ENCODE data around the gene LGALS9.
"Not testable (repeated sequence)": the region's sequence is repeated elsewhere in the genome, so short reads cannot be mapped to it uniquely, and the experiment has no call there.

GRCh38 chr17:27636005-27636520 is 5.1 kb downstream of the LGALS9 start:
- not testable (repeated sequence) for TF ChIP-seq U2AF2 (optimal IDR thresholded peaks at IDR 0.05; ENCODE audit: low read depth, low read length); TAF15 (IDR thresholded peaks at IDR 0.05; ENCODE audit: low read depth, low read length); CREB1 (IDR thresholded peaks at IDR 0.05); CREB1 (CRISPR knock-in tag; IDR thresholded peaks at IDR 0.05); CBFB (CRISPR knock-in tag; IDR thresholded peaks at IDR 0.05); E2F8 (IDR thresholded peaks at IDR 0.05; ENCODE audit: low read depth, partially characterized antibody); ZNF311 (CRISPR knock-in tag; IDR thresholded peaks at IDR 0.05); SRF (CRISPR knock-in tag; IDR thresholded peaks at IDR 0.05)
- TF ChIP-seq, protein P1, sequence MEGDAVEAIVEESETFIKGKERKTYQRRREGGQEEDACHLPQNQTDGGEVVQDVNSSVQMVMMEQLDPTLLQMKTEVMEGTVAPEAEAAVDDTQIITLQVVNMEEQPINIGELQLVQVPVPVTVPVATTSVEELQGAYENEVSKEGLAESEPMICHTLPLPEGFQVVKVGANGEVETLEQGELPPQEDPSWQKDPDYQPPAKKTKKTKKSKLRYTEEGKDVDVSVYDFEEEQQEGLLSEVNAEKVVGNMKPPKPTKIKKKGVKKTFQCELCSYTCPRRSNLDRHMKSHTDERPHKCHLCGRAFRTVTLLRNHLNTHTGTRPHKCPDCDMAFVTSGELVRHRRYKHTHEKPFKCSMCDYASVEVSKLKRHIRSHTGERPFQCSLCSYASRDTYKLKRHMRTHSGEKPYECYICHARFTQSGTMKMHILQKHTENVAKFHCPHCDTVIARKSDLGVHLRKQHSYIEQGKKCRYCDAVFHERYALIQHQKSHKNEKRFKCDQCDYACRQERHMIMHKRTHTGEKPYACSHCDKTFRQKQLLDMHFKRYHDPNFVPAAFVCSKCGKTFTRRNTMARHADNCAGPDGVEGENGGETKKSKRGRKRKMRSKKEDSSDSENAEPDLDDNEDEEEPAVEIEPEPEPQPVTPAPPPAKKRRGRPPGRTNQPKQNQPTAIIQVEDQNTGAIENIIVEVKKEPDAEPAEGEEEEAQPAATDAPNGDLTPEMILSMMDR (IDR thresholded peaks at IDR 0.05 in 2 of 3, conservative IDR thresholded peaks at IDR 0.05 in 1 of 3; ENCODE audit: insufficient read depth in 2 of 3, low read depth in 1 of 3, low read length in 3 of 3): not testable (repeated sequence)
- TF ChIP-seq, protein P2, sequence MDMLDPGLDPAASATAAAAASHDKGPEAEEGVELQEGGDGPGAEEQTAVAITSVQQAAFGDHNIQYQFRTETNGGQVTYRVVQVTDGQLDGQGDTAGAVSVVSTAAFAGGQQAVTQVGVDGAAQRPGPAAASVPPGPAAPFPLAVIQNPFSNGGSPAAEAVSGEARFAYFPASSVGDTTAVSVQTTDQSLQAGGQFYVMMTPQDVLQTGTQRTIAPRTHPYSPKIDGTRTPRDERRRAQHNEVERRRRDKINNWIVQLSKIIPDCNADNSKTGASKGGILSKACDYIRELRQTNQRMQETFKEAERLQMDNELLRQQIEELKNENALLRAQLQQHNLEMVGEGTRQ (CRISPR knock-in tag; IDR thresholded peaks at IDR 0.05): not testable (repeated sequence)
- TF ChIP-seq, protein P3, sequence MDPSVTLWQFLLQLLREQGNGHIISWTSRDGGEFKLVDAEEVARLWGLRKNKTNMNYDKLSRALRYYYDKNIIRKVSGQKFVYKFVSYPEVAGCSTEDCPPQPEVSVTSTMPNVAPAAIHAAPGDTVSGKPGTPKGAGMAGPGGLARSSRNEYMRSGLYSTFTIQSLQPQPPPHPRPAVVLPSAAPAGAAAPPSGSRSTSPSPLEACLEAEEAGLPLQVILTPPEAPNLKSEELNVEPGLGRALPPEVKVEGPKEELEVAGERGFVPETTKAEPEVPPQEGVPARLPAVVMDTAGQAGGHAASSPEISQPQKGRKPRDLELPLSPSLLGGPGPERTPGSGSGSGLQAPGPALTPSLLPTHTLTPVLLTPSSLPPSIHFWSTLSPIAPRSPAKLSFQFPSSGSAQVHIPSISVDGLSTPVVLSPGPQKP (CRISPR knock-in tag; IDR thresholded peaks at IDR 0.05): not testable (repeated sequence)
